ENCODE results near the gene RGMB.
A peak's percentile ranks its signal among the peaks of the same experiment; 100 is the strongest.

The RGMB gene

DNA sequence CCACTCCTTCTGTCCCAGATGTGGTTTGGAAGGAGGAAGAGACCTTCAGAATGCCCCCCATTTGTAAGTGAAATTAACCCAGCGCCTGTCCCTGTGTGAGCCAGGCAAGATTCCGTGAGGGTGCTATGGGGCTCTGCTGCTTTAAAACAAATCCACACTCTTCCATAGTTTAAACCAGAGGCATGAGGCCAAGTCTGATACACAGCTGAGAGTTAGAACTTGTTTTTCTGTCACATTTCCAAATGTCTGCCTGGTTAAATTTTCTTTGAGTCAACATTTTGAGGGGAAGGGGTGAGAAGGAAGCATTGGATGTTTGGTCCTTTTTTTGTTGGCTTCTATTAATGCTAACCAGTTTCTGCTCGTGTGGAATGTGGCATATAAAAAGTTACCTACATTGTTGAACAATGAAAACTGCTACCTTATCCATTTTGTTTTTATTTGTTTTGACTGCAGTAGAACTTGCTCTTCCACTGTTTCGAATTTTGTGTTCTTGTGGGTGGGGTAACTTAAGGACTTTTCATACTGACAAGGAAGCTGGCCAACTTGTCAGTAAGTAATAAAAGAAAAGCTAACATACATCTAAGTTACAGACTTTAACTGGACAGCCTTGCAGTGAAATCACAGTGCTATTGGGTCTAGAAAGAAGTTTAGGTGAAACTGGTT lies 12.9 kb downstream of the RGMB start:
- no peak for DNase-seq

DNA sequence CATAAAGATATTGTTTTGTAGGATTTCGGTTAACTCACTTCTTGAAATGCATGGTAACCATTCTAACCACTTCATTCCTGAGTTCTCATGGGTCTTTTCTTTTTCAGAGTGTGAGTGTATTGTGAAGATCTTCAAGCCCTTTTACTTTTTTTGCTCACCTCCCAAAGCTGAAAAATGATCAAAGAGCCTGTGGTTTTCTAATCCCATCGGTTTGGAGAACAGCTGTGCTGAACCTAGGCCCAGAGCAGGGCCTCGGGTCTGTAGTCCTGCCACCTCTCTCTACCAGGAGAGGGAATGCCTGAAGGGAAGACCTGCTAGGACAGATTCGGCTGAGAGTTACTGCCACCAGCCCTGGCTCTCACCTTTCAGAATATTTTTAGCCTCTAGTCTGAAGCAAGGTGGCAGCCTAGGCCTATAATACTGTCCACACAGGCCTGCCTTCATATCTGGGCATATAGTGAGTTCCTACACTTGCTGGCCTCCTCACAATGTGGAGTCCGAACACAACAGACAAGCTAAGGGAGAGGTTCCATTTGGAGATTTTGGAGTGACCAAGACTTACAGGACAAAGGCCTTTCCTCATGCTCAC lies 13.8 kb downstream of the RGMB start:
- no peak for DNase-seq

DNA sequence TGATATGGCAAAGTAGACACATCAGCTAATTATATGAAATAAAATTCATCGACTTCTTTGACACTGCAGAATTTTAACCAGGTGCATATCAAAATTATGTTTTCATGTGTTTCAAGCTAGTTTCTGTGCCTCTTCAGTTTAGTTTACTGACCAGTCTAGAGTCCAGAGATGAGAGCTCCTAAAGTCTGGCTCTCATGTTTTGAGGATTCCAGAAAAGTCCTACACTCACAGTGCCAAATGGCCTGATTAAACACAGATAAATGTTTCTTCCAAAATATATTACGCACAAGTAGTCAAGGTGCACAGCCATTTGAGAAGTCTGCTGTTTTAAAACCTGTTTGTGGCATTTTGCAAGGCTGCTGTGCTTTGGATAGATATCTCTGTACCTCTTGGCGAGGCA lies 15.6 kb downstream of the RGMB start:
- DNase-seq, result no peak

DNA sequence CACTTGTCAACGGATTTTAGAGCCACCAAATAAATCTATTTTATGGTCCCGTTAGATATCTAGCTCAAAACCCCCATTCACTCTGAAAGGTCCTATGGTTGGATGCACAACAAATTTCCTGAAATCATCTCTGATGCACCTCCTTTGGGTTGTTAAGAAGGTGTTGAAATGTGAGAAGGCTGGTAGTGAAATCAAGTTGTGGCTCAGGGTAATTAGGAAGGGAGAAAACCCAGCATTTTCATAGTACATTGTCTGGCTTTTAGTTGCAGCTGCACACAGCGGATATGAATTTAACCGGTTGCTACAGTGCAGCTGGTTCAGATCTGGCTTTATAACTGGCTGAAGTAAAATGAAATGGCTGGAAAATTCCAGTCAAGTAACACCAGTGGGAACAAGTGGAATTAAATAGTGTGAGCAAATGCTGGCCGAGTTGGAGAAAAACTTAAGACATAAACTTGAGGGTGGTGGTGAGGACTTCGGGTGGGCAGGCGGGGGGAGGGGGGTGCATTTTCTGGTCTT lies 17.6 kb downstream of the RGMB start:
- no peak for DNase-seq

DNA sequence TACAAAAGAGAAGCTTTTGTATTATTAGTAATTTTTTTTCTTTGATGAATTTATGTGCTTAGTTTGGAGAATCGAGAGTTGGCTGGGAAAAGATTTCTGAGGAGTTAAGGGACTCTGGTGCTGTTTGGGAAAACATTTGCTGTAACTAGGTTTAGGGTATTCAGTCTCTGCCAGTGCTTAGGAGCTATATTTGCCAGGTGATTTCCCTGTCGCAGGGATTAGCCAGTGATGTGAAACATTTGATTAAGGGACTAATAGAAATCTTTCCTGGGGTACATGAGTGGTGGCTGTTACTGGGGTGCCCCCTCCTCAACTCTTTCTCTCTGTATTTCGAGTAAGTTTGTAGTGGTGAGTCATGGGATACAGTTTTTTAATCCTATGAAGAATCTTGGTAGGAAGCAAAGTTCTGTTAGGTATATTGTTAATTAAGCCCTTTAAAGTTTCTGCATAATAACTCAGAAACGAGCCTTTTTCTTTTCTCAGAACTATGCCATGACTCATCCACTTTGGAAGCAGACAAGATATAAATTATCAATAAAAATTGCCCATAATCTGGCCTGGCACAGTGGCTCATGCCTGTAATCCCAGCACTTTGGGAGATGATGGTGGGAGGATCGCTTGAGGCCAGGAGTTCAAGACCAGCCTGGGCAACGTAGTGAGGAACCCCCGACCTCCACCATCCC lies 18.6 kb downstream of the RGMB start:
- no peak for DNase-seq

DNA sequence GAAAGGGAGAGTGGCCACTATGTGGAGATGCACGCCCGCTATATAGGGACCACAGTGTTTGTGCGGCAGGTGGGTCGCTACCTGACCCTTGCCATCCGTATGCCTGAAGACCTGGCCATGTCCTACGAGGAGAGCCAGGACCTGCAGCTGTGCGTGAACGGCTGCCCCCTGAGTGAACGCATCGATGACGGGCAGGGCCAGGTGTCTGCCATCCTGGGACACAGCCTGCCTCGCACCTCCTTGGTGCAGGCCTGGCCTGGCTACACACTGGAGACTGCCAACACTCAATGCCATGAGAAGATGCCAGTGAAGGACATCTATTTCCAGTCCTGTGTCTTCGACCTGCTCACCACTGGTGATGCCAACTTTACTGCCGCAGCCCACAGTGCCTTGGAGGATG lies 19.8 kb downstream of the RGMB start:
- DNase-seq, result no peak

DNA sequence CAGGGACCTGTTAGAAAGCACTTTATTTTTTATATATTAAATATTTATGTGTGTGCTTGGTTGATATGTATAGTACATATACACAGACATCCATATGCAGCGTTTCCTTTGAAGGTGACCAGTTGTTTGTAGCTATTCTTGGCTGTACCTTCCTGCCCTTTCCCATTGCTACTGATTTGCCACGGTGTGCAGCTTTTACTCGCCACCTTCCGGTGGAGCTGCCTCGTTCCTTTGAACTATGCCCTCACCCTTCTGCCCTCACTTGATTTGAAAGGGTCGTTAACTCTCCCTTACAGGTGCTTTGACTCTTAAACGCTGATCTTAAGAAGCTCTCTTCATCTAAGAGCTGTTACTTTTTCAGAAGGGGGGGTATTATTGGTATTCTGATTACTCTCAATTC lies 20.5 kb downstream of the RGMB start:
- no peak for DNase-seq

DNA sequence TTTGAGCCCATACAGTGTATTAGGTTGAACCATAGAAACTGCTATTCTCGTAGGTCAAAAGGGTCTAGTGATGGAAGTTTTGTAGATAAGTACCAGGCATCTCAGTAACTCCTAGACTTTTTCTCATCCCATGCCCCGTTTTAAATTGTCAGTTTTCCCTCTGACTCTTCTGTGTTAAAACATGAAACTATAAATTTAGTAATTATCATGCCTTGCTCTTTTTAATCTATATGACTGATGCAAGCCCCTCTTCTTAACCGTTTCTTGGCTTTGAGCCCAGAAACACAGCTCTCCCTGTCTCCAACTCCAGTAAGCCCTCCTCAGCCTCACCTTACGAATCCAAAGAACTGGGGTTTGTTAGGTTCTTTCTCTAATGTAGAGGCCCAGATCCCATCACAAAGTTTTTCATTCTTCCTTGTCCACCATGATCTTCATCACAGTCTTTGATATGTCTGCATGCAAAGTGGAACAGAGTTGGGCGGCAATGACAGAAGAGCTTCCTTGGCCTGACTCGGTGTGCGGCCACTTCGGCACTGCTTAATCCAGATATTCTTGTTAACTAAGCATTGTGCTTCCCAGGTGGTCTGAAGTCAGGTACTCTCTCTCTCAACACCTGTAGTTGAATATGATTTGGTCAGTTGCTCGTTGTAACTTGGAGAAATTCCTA lies 21.1 kb downstream of the RGMB start:
- DNase-seq, result no peak

DNA sequence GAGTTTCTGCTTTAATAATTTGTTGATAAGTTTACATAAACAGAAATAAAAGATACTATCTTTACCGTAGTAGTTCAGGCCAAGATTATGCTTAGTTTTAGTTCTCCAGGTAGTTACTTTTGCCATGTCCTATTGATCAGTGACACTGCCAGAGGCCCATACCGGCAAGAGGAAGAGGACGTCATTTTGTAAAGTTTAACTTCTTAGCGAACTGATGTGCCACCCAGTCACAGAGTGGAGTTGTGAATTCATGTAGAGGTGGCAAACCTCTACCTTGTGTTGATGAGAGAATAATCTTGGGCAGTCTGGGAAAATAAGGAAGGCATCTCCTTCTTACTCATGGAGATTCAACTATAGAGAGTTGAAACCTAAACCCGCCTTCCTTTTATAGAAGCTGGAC lies 21.8 kb downstream of the RGMB start:
- DNase-seq, result no peak

DNA sequence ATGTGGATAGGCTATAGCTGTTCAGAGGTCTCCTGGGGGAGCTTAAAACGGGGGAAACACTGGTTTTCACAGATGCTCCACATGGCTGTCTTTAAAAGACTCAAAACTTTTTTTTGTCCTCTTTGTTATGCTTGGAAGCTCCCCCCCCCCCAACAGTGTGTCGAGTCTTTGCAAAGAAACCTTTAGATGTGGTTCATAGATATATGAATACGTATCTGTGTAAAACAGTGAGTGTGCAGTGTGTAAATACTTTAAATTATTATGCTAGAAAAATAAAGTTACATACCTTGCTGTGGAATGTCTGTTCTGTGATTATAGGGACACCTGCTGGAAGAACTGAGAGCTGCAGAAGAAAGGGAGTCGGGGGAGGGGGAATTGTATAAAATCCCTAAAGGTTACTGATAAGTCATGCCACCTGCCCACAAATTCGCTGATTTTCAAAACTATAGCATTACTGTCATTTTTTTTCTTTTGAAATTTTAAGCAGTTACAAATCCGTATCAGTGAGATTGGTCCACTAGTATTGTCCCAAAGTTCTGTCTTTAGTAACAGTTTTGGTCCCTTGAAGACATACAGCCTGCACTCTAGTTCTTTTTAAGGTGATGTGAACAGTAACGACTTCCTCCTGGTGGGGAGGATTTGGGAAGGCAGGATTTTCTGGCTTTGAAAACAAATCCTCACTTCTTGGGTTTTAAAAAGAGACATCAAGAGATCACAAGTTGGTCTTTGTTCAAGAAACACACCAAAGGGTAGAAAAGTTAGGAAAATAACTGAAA lies 22.9 kb downstream of the RGMB start:
- DNase-seq, result peak; percentile 64

DNA sequence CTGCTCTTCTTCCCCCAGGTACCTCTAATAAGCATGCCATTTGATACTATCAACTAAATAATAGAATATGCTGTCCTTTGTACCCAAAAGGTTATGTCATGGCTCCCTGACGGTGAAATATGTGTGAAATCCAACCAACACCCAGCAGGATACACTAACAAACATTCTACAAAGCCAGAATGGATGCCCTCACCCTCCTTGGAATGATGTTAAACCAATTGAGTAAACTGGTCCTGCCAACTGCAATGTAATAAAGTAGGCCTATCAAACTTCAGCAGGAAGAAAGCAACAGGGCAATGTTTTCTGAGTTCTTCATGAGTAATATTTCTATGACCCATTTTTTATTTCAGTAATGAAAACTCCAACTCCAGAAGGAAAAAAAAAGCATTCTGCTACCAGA lies 24.9 kb downstream of the RGMB start:
- DNase-seq, result no peak

DNA sequence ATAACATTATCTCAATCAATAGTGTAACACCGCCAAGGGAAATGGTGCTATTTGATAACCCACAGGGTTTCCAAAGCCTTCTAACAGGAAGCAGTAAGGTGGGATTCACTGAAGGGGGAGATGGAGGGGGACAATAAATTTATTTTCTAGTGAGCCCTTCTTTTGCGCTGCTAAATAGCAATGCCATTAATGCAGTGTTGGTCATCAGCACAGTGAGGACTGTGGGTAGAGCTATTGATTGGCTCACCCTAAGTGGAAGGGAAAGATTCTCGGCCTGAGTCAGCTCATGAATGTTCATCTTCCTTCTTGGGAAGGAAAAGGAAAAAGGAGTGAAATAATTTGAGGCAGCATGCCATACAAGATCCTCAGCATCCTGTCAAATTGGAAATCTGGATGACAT lies 25.4 kb downstream of the RGMB start:
- no peak for DNase-seq

DNA sequence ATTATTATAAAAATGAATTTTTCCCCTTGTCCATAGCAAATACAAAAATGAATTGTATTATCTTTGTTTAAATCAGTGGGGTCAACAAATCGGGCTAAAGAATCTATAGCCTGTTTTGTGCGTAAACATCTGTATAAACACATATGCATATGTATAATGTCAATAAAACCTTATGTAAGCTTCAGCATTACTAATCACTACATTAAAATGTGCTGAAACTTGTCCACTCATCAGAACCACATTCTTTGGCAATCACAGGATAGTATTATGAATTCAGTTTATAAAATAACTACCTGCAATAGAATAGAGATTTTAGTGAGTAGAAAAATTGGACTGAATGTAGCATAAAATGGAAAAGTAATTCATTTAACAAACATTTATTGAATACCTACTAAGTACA lies 30.6 kb downstream of the RGMB start:
- no peak for DNase-seq

DNA sequence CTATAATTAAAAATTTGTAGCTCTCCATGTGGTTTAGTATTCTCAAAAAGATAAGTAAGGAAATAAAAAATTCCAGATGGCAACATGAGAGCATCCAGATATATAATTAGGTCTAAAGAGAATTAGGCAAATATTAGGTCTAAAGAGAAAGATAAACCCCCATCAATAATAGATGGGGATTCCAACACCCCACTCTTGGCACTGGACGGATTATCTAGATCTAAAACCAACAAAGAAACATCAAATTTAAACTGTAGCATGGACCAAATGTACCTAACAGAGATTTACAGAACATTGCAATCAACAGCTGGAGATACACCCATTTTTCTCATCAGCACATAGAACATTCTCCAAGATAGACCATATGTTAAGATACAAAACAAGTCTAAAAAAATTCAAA lies 31.6 kb downstream of the RGMB start:
- DNase-seq, result no peak

DNA sequence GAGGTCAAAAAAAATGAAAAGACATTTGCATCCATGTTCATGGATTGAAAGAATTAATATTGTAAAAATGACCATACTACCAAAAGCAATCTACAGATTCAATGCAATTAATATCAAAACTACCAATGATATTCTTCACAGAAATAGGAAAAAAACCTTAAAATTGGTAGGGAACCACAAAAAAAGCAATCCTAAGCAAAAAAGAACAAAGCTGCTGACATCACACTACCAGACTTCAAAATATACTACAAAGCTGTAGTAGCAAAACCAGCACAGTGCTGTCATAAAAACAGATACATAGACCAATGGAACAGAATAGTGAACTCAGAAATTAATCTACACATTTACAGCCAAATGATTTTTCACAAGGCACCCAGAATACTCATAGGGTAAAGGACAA lies 34.3 kb downstream of the RGMB start:
- DNase-seq, result no peak

DNA sequence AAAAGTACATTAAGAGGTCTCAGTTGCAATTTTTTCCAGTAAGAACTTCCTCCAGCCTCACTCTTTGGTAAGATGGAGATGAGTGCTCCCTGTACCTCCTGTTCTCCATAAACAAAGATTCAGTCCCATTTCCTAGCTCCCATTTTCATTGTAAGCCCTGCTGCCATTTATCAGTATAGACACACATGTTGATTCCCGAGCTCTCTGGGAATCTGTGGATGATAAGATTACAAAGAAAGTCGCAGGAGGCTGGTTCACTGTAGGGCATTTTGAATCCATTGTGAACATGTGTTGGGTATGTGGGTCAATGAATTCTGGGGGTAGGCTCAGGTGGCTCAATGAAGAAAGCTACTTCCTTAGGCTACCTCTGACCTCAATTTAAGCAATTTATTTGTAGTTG lies 36.7 kb downstream of the RGMB start:
- DNase-seq, result no peak

DNA sequence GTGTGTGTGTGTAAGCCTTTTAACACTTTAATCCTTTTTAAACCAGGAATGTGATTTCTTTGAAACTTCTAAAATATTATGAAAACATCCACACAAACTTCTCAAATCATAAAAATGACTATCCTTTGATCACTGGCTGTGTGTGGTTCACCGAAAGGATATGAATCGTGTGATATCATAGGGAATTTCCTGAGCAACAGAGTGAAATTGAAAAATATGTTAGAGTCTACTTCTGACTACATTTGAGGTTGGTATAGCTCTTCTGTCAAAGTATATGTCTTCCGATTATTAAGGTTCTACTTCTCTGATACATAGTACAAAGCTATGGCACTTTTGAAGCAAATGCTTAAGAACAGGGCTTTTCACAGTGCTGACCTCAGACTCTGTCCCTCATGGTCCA lies 40.3 kb downstream of the RGMB start:
- DNase-seq, result no peak

DNA sequence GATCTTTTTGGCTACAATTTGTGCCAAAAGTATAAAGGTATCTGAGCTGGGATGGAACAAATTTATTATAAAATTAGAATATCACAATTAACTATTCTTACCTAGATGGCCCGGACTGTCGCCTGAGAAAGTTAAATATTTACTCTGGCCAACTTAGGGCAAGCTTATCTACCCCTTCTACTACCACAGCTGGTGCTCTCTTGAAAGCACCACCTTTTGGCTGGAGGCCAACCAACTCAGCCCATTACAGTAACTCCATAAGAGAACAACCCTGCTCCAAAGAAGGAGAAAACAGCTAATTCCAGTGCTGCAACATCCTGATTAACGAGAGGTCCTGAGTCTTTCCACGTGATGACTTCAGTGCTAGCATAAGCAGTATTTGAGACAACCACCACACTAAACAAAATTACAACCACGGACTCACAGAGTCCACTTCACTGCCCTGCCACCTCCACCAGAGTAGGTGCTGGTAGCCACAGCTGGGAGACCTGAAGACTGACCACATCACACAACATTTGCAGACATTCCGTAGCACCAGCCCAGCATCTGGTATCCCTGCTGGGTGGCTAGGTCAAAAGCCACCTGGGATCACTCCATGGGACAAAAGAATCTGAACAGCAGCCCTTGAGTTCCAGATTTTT lies 43.2 kb downstream of the RGMB start:
- DNase-seq, result no peak

DNA sequence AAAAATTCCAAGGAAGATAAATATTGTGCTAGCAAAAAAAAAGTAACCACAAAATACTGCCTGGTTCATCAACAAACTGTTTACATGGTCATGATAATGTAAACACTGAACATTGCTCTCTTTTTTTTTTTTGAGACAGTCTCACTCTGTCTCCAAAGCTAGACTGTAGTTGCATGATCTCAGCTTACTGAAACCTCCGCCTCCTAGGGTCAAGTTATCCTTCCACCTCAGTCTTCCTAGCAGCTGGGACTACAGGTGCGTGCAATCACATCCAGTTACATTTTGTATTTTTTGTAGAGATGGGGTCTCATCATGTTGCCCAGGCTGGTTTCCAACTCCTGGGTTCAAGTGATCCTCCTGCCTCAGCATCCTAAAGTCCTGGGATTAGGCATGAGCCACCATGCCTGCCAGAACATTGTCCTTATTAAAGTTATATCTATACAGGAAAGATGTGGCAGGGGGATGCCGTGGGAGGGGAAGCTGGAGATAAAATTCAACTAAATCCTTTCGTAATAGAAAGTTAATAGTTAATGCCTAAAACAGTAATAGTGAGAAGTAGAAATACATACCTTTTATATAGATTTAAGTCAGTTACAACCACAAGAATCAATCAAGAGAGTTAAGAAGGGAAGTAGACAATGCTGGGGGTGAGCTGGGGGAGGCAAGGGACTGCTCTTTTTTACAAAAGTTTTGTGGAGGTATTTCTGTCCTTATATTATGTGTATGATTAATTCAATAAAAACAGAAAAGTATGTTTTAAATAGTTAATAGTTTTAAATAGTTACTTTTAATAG lies 52.3 kb downstream of the RGMB start:
- DNase-seq, result no peak

DNA sequence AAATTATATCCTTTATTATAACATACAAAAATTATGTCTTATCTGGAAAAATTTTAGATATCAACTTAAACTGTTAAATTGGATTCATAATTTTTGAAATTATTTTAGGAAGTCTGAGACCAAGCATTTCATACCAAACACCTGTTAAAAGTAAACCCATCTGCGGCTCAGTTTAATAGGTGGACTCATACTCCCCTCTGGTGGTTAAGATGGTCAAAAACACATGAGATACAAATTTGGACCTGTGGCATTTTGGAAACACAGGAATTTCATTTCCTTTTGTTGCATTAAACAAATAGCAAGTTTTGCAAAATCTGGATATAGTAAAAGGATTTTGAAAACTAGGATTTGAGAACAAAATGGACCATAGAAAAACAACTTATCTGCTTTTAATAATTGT lies 53.7 kb downstream of the RGMB start:
- DNase-seq, result peak; percentile 25

DNA sequence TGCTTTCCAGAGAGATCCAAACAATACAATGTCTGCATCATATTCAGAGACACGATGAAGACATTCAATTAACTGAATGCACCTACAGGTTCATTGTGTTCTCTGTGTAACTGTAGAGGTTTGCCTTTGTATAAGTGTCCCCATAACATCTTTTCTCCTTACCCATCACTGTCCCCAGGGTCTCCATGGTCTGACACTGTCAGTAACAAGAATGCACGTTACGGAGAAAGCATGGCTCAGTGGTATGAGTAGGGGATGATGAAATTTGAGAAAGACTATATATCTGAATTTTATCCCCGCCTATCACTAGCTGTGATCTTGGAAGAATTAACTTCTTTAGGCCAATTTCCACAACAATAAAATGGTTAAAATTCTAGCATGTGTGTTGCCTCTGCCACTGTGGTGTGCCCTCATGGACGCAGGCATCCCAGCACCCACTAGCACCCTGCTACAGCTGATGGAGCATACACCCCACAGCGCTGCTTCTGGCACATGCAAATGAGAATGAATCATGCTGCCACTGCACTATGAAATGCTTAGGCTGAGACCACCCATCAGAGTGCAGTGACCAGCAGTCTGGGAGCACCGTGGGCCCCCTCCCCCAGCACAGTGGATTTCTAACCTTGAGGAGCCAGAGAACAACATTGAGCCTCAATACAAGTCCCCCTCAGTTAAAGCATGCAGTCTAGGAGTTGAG lies 54.3 kb downstream of the RGMB start:
- DNase-seq, result no peak

Data from CD4-positive, alpha-beta T cell treated with Interleukin-10 for 1 hour (primary cell).